HG02759 (cell line): Measurements from ENCODE around the gene TNFRSF12A.
"Not testable (repeated sequence)": the region's sequence is repeated elsewhere in the genome, so short reads cannot be mapped to it uniquely, and the experiment has no call there.

Experiments
- ATAC-seq: cut with Tn5 transposase; IDR thresholded peaks from one replicate; pipeline ENCODE4 v1.9.1; 2021; ENCODE audit warnings: mild to moderate bottlenecking, moderate library complexity; ENCODE audit not compliant: unreplicated experiment

TNFRSF12A gene

DNA sequence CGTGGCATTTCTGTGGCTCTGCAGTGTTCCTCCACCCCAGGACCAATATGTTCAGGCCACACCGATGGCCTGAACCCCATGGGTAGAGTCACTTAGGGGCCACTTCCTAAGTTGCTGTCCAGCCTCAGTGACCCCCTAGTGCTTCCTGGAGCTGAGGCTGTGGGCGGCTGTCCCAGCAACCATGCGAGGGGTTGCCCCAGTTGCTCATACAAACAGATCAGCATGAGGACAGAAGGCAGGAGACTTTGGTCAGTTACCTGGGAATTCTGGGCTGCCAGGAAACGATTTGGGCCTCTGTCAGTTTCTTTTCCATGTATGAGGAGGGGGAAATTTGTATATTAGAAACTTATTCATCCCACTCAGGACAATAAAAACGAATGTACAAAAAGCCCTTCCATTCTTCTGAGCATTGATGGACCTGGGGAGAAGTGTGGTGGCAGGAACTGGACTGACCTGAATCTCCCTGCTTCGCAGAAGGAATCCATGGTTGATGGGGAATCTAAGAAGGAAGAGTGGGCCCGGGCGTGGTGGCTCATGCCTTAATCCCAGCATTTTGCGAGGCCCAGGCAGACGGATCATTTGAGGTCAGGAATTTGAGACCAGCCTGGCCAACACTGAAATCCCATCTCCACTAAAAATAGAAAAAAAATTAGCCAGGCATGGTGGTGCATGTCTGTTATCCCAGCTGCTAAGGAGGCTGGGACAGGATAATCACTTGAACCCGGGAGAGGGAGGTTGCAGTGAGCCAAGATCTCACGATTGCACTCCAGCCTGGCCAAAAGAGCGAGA lies 40.4 kb downstream of the TNFRSF12A start:
- ATAC-seq: no peak

DNA sequence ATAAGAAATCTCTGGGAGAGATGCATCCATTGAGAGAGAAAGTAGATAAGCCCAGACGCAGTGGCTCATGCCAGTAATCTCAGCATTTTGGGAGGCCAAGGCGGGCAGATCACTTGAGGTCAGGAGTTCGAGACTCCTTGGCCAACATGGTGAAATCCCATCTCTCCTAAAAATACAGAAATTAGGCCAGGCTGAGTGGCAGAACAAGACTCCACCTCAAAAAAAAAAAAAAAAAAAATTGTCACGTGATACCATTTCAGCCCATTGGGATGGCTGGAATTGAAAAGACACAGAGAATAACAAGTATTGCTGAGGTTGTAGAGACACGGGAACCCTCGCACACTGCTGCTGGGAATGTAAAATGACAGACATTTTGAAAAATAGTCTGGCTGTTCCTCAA lies 42.4 kb downstream of the TNFRSF12A start:
- no peak for ATAC-seq

DNA sequence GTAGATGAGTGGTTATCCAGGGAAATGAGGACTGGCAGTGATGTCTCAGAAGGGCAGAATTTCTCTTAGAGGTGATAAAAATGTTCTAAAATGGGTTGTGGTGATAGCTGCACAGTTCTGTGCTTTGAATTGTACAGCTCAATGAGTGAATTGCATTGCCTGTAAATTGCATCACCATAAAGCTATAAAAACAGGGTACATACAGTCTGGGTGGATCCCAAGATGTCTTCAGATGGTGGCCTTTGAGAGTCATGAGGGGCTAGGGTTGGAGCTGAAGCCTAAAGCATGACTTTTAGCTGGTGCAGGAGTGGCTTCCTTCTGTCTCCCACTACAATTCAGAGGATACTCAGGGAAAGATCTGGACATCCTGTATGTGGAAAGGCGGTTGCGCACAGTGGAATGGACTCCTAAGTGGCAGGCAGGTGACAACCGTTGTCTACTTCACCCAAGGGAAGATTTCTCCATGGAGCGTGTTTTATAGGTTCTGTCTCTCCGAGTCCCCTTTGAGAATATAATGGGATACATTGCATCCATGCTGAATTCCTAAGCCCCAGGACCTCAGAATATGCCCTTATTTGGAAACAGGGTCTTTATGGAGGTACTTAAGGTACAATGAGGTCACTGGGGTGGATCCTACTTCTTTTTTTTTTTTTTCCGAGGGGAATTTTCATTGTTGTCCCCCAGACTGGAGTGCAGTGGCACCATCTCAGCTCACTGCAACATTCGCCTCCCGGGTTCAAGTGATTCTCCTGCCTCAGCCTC lies 43.6 kb downstream of the TNFRSF12A start:
- ATAC-seq: no peak

DNA sequence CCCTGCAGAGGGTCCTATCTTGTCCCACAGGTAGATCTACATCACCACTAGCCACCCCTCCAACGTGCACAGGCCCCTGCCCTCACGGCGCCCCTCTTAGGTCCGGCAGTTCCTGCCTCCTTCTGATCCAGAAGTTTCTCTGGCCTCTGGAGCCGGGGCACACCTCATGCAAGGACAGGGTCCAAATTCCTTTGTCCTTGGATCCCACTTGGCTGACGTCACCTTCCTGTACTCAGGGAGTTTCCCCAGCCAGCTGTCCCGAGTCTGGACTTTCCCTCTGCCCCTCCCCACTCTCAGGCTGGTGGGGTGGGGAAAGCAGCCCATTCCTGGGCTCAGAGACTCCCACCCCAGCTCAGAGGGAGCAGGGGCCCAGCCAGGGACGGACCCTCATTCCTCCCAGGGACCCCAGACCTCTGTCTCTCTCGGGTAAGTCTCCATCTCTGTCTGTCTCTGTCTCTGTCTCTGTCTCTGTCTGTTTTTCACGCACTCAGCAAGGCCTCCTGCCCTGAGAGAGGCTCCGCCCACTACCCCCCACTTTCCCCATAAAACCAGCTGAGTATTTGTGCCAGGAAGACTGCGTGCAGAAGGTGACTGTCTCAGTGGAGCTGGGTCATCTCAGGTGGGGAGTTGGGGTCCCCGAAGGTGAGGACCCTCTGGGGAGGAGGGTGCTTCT lies 45.0 kb downstream of the TNFRSF12A start, which contains the start of gene IL32:
IL32 (plus strand) TSS at position 572 of the 673 bp plus-strand sequence. CDS start 172 bp downstream, outside the sequence.
- no peak for ATAC-seq

DNA sequence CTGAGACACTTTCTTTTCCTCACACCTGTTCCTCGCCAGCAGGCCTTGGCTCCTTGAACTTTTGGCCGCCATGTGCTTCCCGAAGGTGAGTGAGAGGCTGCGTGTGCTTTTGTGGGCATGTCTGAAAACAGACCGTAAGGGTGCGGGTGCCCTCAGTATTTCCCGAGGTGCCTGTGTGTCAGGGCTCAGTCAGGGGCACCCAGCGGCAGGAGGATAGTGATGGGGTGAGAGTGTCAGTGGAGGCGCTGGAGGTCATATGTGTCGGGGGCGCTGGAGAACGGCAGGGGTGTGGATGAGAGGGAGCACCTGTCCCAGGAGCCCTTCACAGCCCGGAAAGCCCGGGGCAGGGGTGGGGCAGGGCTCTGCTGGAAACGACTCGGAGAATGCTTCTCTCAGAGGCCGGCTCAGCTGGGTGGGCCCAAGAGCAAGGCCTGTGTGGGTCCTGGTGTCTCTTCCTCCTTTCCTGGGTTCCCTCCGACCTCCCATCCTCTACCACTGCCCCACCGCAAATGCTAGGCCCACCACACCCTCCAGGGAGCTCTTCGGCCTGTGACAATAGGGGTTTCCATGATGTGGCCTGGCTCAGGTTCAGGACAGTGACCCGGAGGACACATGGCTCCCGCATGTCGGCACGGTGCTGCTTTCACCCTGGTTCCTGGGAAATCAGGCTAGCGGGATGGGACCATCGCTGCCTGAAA lies 45.7 kb downstream of the TNFRSF12A start:
- no peak for ATAC-seq

DNA sequence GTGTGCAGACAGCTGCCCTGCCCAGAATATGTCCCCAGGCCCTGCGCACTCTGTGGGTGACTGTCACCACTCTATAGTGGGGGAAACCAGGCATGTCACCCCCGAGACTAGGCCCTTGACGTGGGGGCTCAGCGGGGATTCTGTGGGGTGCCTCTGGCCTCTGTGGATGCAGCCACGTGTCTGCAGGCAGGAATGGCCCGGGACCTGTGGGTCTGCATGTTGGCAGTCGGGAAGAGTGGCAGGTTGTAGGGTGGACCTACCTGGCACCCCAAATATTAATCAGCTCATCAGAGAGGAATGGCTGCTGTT lies 46.2 kb downstream of the TNFRSF12A start:
- ATAC-seq: no peak

DNA sequence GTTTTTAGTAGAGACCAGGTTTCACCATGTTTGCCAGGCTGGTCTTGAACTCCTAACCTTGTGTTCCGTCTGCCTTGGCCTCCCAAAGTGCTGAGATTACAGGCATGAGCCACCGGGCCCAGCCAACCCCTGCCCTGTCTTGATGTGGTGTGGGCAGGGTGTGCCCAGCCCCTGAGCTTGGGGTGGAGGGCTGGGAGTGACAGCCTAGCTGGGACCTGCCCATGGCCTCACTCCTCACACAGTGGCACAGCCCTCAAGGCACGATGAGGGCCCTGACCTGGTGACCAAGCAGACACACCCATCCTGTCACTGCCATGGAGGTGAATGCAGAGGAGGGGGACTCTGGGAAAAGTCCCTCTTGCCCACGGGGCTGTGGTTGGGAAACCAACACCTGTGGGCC lies 48.3 kb downstream of the TNFRSF12A start:
- ATAC-seq: no peak

DNA sequence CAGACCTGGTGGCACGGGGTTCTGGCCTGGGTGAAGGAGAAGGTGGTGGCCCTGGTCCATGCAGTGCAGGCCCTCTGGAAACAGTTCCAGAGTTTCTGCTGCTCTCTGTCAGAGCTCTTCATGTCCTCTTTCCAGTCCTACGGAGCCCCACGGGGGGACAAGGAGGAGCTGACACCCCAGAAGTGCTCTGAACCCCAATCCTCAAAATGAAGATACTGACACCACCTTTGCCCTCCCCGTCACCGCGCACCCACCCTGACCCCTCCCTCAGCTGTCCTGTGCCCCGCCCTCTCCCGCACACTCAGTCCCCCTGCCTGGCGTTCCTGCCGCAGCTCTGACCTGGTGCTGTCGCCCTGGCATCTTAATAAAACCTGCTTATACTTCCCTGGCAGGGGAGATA lies 49.0 kb downstream of the TNFRSF12A start:
- not testable (repeated sequence) for ATAC-seq

DNA sequence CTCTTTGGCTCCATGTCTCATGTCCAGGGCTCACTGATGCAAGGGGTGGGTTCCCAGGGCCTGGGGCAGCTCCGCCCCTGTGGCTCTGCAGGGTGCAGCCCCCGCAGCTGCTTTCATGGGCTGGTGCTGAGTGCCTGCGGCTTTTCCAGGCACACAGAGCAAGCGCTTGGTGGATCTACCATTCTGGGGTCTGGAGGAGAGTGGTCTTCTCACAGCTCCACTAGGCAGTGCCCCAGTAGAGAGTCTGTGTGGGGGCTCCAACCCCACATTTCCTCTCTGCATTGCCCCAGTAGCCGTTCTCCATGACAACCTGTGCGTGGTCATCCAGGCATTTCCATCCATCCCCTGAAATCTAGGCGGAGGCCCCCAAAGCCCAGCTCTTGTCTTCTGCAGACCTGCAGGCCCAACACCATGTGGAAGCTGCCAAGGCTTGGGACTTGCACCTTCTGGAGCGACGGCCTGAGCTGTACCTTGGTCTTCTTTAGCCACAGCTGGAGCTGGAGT lies 50.5 kb downstream of the TNFRSF12A start:
- no peak for ATAC-seq

DNA sequence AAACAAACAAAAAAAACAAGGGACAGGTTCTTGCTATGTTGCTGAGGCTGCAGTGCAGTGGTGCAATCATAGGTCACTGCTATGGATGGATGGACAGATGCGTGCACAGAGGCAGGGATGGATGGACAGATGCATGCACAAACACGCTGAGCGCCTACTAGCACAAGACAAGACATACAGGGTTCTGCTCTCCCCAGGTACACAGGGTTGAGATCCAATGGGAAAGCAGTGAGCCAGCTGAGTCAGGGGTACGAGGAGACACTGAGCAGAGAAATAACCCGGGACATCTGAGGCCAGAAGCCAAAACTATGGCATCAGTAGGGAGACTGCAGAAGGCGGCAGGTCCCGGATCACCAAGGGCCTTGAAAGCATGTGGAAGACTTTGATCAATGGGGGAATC lies 51.5 kb downstream of the TNFRSF12A start:
- ATAC-seq: no peak
